Large intestine (tissue), 3 donors: ENCODE results near the gene SP1. TPM values are rescaled to one million over a fixed set of nuclear protein-coding genes. Genes with fewer than 3 reads are reported as not detected.
A peak's percentile ranks its signal among the peaks of the same experiment; 100 is the strongest.
"Not testable (repeated sequence)": the region's sequence is repeated elsewhere in the genome, so short reads cannot be mapped to it uniquely, and the experiment has no call there.

Experiments
- DNase-seq, 2 donors: peaks; one replicate each; pipeline versions ENCODE4 v3.0.0 to v3.0.0-alpha.2; 2013
- H3K27ac ChIP-seq: one replicate; pipeline ENCODE4 v1.5.1; 2013; ENCODE audit warnings: low read length
- H3K27me3 ChIP-seq: 2 replicates; pipeline ENCODE4 v1.6.1; 2013; ENCODE audit warnings: low read length; ENCODE audit not compliant: control insufficient read depth, insufficient read depth
- H3K36me3 ChIP-seq: 2 replicates; pipeline ENCODE4 v1.6.1; 2013; ENCODE audit warnings: low read length; ENCODE audit not compliant: control insufficient read depth, insufficient read depth
- H3K4me1 ChIP-seq: one replicate; pipeline ENCODE4 v1.6.1; 2013; ENCODE audit warnings: low read length; ENCODE audit not compliant: control insufficient read depth, insufficient read depth
- H3K4me3 ChIP-seq: one replicate; pipeline ENCODE4 v1.5.1; 2013; ENCODE audit warnings: low read length
- H3K9me3 ChIP-seq: one replicate; pipeline ENCODE4 v1.6.1; 2013; ENCODE audit warnings: mild to moderate bottlenecking, low read depth, low read length, moderate library complexity; ENCODE audit not compliant: control insufficient read depth
- WGBS: methylation state at CpG from one replicate; pipeline ENCODE4 v1.1.5; 2013; ENCODE audit warnings: low lambda C conversion rate; ENCODE audit not compliant: insufficient coverage; 5-methylcytosine and 5-hydroxymethylcytosine counted together
- polyA plus RNA-seq: library from polyadenylated mRNA; unstranded; fragments of 120-200 nt; gene quantifications from one replicate; pipeline ENCODE4 v1.2.1, GENCODE V29; 2013

The SP1 gene
- polyA plus RNA-seq, 1 donor = 72.8 TPM

GRCh38 chr12:53402871-53403270 is 22.9 kb downstream of the SP1 start:
- H3K4me3 ChIP-seq = no peak overlapping the region
- DNase-seq = no peak
- peaks cover 19% of the 10 kb centered on the region for H3K36me3 ChIP-seq
- no peaks in the 10 kb centered on the region for H3K27me3 ChIP-seq
- 100% methylated on average over 1 of the region's 7 CpGs for WGBS
- peaks cover 5% of the 10 kb centered on the region for H3K9me3 ChIP-seq
- no peaks in the 10 kb centered on the region for H3K4me1 ChIP-seq
- no peak overlapping the region for H3K27ac ChIP-seq

GRCh38 chr12:53410951-53411350 is 31.0 kb downstream of the SP1 start:
- no CpG with 5 or more reads among the region's 5 CpGs for WGBS
- H3K27ac ChIP-seq = no peak overlapping the region
- H3K27me3 ChIP-seq = no peaks in the 10 kb centered on the region
- H3K4me3 ChIP-seq = no peak overlapping the region
- H3K4me1 ChIP-seq = no peaks in the 10 kb centered on the region
- H3K9me3 ChIP-seq = no peaks in the 10 kb centered on the region
- DNase-seq = no peak
- peaks cover 58% of the 10 kb centered on the region for H3K36me3 ChIP-seq

- WGBS = 60% methylated on average over 1 of the region's 3 CpGs
- Histone ChIP-seq H3K4me3 (no peak overlapping the region), H3K36me3 (peaks cover 42% of the 10 kb centered on the region), H3K27ac (no peak overlapping the region), H3K27me3 (no peaks in the 10 kb centered on the region), H3K9me3 (no peaks in the 10 kb centered on the region), H3K4me1 (peaks cover 3% of the 10 kb centered on the region)
- DNase-seq = no peak
These were observed 33.7 kb downstream of the SP1 start for GRCh38 chr12:53413485-53414204.

- WGBS = 78% methylated on average over 3 of the region's 3 CpGs
- Histone ChIP-seq H3K4me1 (peaks cover 3% of the 10 kb centered on the region), H3K9me3 (no peaks in the 10 kb centered on the region), H3K27me3 (no peaks in the 10 kb centered on the region), H3K36me3 (peaks cover 29% of the 10 kb centered on the region), H3K27ac (no peak overlapping the region), H3K4me3 (no peak overlapping the region)
- DNase-seq = no peak
These were observed 34.9 kb downstream of the SP1 start for GRCh38 chr12:53414756-53415417.

GRCh38 chr12:53415752-53416389 is 35.9 kb downstream of the SP1 start:
- H3K4me1 ChIP-seq, H3K27me3 ChIP-seq, DNase-seq, H3K4me3 ChIP-seq, H3K27ac ChIP-seq, H3K9me3 ChIP-seq: not testable (repeated sequence)
- H3K36me3 ChIP-seq = peaks cover 23% of the 10 kb centered on the region
- WGBS = no CpG with 5 or more reads among the region's 2 CpGs

- H3K9me3 ChIP-seq, H3K4me3 ChIP-seq, H3K36me3 ChIP-seq, DNase-seq, H3K27ac ChIP-seq, H3K27me3 ChIP-seq: not testable (repeated sequence)
- WGBS = 92% methylated on average over 4 of the region's 9 CpGs
- peaks cover 14% of the 10 kb centered on the region for H3K4me1 ChIP-seq
These were observed 37.4 kb downstream of the SP1 start for GRCh38 chr12:53417291-53417816.

GRCh38 chr12:53418221-53418620 is 38.2 kb downstream of the SP1 start:
- DNase-seq = no peak
- H3K36me3 ChIP-seq = peaks cover 6% of the 10 kb centered on the region
- H3K27me3 ChIP-seq = no peaks in the 10 kb centered on the region
- peaks cover 2% of the 10 kb centered on the region for H3K9me3 ChIP-seq
- peaks cover 14% of the 10 kb centered on the region for H3K4me1 ChIP-seq
- no peak overlapping the region for H3K27ac ChIP-seq
- WGBS = no CpG with 5 or more reads among the region's 3 CpGs
- no peak overlapping the region for H3K4me3 ChIP-seq

GRCh38 chr12:53419756-53420155 is 39.8 kb downstream of the SP1 start:
- DNase-seq = no peak
- Histone ChIP-seq H3K36me3 (peaks cover under 1% of the 10 kb centered on the region), H3K27ac (no peak overlapping the region), H3K27me3 (no peaks in the 10 kb centered on the region), H3K4me3 (no peak overlapping the region), H3K4me1 (peaks cover 25% of the 10 kb centered on the region), H3K9me3 (peaks cover 2% of the 10 kb centered on the region)
- WGBS = 44% methylated on average over 1 of the region's 2 CpGs

GRCh38 chr12:53422247-53422646 is 42.3 kb downstream of the SP1 start:
- no CpG with 5 or more reads among the region's 12 CpGs for WGBS
- H3K27ac ChIP-seq, H3K36me3 ChIP-seq, H3K27me3 ChIP-seq, H3K4me3 ChIP-seq, H3K9me3 ChIP-seq: not testable (repeated sequence)
- peak in 1 of 2 donors; percentile 57 for DNase-seq
- H3K4me1 ChIP-seq = peaks cover 40% of the 10 kb centered on the region

GRCh38 chr12:53423597-53423996 is 43.6 kb downstream of the SP1 start, which contains the start of gene AMHR2:
Gene AMHR2 (plus strand): TSS chr12:53423855. CDS start chr12:53423935, 80 bp downstream.
- H3K9me3 ChIP-seq = peaks cover 2% of the 10 kb centered on the region
- peaks cover 48% of the 10 kb centered on the region for H3K4me1 ChIP-seq
- no CpG with 5 or more reads among the region's 1 CpG for WGBS
- no peaks in the 10 kb centered on the region for H3K27me3 ChIP-seq
- DNase-seq = no peak
- no peaks in the 10 kb centered on the region for H3K36me3 ChIP-seq
- H3K27ac ChIP-seq = peak within 1 kb of the TSS; percentile 41
- no peak within 1 kb of the TSS for H3K4me3 ChIP-seq
